HG03139 (cell line): ENCODE data around the gene WDR5B.
"Not testable (repeated sequence)": the region's sequence is repeated elsewhere in the genome, so short reads cannot be mapped to it uniquely, and the experiment has no call there.

Experiments used
- ATAC-seq: cut with Tn5 transposase; IDR thresholded peaks from one replicate; pipeline ENCODE4 v1.9.1; 2021; ENCODE audit not compliant: unreplicated experiment

Gene WDR5B

DNA sequence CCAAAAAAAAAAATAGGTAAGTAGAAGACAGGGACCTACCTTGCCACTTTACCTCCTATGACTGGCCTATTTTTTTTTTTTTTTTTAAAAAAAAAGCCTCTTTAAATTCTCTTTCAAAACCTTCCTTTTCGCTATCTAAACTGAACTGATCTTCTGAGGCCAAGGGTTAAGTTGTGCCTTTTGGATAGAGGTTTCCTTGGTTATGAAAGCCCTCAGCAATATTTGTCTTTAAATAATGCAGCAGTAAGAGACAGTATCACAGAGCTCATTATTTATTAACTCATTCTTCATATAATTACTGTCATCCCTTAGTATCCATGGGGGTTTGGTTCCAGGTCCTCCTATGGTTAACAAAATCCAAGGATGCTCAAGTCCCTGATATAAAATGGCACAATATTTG lies 41.8 kb downstream of the WDR5B start:
- ATAC-seq: no peak

DNA sequence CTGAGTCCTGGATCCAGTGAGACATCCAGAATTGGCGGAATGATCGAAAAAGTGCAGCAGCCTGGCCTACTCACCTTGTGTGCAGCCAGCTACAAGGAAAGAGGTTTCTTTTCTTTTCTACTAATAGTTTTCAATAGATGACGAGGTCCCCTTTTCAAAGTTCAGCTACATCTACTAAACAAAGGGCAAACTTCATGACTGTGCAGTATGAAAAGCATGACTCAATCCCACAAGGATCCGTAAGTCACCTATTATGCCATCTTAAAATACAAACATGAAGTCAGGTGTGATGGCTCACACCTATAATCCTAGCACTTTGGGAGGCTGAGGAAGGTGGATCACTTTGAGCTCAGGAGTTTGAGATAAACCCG lies 49.5 kb downstream of the WDR5B start:
- no peak for ATAC-seq

DNA sequence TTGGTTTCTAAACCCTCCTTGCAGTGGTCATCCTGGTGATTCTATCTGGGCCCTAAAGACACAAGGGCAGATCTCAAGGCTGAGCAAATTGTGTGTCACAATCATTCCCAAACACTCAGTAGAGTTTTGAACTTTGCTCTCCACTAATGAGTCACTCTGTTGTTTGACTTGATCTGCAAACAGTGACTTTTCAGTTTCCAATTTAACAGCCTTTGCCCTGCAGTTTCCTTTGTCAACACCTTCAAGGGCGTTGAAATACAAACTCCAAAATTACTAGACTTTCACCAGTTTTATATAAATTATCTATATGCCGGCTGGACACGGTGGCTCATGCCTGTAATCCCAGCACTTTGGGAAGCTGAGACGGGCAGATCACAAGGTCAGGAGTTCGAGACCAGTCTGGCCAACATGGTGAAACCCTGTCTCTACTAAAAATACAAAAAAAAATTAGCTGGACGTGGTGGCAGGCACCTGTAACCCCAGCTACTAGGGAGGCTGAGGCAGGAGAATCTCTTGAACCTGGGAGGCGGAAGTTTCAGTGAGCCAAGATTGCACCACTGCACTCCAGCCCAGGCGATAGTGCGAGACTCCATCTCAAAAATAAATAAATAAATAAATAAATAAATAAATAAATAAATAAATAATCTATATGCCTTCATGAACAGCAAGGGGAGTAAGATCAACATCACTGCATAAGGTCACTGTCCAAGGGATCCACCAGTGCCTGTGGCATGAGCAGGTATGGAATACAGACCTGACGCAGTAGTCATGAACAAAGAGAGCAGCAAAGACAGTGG lies 50.1 kb downstream of the WDR5B start:
- ATAC-seq: not testable (repeated sequence)

GRCh38 chr3:122365073-122365472 lies 50.8 kb downstream of the WDR5B start:
- ATAC-seq: no peak

DNA sequence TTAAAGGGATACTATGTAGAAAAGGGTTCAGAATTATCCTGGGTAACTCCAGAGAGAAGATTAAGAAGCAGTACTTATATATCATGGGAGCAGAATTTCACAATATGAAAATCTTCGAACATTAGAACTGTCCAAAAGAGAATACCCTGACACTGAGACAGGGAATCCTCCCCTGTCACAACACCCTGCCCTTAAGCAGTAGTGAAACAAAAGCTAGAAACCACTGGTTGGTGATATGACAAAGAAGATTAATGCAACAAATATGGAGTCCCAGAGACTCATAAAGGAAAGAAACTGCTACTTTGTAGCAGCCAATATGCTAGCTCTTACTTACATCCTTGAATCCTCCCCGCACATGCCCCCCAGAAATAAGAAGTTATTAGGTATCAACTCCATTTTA lies 51.4 kb downstream of the WDR5B start:
- no peak for ATAC-seq
